Measurements from ENCODE around the gene INPP5A.

The INPP5A gene

GRCh38 chr10:132624061-132624846 lies 86.7 kb downstream of the INPP5A start:
- DNase-seq (ENCODE audit: insufficient read length, low spot score) (no peak), FAIRE-seq (no peak)

DNA sequence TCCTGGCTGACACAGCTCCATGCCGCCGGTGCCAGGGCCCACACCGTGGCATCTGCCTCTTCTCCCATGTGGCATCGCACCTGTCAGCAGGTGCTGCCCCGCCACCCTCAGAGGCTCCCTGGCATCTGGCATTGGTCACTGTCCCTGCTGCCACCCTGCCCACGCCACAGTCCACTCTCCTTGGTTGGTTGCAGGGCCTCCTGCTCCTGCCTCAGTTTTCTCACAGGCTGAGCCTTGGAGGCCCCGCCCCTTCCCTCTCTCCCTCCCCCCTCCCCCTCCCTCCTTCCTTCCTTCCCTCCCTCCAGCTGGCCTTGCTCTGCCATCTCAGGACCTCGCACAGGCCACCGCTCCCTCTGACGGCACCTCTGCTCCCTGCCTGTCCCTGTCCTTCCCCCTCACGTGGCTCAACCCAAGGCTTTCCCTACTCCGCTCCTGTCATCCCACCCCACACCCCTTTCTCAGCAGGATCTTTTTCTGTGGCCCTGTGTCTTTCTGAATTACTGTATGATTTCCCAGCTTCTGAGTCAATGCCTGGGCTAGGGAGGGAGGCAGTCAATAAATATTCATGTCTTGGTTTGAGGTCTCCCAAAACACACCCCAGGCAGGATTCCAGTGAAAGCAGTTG lies 87.4 kb downstream of the INPP5A start:
- no peak for DNase-seq (ENCODE audit: insufficient read length, low spot score)
- FAIRE-seq = no peak

- FAIRE-seq = no peak
- DNase-seq (ENCODE audit: insufficient read length, low spot score) = no peak
Measured at GRCh38 chr10:132626019-132626760, 88.6 kb downstream of the INPP5A start.

GRCh38 chr10:132626761-132627665 lies 89.4 kb downstream of the INPP5A start:
- FAIRE-seq (no peak), DNase-seq (ENCODE audit: insufficient read length, low spot score) (no peak)

DNA sequence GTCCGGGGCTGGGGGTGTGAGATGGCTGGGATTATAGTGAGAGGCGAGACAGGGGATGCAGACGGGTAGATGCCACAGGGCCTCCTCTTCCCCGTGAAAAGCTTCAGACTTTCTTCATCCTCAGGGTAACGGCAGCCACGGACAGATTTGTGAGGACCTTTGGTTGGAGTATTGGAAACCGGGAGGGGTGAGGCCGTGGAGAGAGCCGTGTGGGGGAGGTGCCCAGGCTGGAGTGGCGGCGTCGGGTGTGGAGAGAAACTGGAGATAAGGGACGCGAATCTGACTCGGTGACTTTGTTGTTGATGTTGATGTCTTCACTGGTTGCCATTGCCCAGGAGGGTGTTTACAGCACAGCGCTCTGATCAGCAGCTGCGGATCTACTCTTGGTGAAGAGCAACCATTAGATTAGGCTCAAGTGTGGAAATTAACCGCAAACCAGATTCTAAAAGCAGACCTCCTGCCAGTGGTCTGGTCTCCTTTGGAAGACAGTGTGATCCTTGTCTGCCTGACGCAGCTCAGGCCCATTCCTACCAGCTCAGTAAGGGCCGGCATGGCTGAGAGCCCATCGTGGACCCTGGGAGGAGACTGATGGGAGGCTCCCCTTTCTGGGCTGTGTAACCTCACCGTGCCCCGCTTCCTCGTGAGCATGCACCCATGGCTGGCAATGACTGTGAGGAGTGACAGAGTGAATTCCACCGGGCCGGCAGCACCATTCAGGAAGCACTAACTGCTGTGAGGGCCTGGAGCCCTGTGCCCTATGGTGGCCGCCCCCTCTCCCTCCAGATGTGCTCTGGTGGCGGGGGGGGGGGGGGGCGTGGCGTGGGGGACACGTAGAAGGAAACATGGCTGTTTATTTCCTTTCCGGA lies 90.3 kb downstream of the INPP5A start:
- DNase-seq (ENCODE audit: insufficient read length, low spot score) (no peak), FAIRE-seq (no peak)

- FAIRE-seq = no peak
- DNase-seq (ENCODE audit: insufficient read length, low spot score) = no peak
Measured at GRCh38 chr10:132628966-132629900, 91.6 kb downstream of the INPP5A start.

GRCh38 chr10:132630156-132630555 lies 92.6 kb downstream of the INPP5A start:
- DNase-seq (ENCODE audit: insufficient read length, low spot score) (no peak), FAIRE-seq (no peak)

GRCh38 chr10:132630666-132631337 lies 93.2 kb downstream of the INPP5A start:
- no peak for FAIRE-seq
- no peak for DNase-seq (ENCODE audit: insufficient read length, low spot score)

GRCh38 chr10:132631338-132631735 lies 93.8 kb downstream of the INPP5A start:
- no peak for DNase-seq (ENCODE audit: insufficient read length, low spot score)
- no peak for FAIRE-seq

GRCh38 chr10:132632091-132632561 lies 94.5 kb downstream of the INPP5A start:
- FAIRE-seq (no peak), DNase-seq (ENCODE audit: insufficient read length, low spot score) (no peak)

DNA sequence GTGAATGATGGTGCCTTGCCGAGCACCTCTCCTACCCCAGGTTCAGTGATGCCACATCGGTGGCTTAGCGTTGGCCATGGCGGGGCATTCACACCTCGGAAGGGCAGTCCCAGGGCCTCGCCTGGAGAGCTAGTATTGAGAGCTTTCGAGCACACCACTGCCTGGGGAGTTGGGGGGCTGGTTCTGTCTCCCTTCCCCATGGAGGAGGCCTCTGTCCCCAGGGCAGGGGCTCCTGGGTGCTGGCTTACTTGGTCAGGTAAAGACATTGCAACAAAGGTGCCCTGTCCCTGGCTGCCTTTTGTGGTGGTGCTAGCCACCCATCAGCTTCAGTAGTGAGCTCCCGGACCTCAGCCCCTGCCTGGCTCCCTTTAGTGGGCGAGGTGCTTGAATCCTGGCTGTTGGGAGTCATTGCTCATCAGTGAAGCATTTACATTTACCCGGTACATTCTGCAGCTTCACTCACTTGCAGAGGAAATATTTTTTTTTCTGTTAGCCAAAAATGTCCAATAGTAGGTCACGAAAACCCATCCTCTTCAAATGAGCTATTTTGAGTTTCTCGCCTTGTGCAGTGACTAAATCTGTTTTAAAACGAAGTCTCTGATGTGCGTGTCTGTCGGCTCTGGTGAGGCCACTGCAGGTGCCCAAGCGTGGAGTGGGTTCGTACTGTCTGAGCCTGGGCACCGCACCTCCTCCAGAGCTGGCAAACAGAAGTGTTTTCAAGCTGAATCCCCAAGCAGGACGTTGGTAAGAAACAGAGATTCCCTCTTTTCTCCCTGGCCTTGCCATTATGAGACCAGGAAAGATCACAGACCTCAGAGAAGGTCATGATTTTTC lies 95.5 kb downstream of the INPP5A start:
- DNase-seq (ENCODE audit: insufficient read length, low spot score) (no peak), FAIRE-seq (no peak)

DNA sequence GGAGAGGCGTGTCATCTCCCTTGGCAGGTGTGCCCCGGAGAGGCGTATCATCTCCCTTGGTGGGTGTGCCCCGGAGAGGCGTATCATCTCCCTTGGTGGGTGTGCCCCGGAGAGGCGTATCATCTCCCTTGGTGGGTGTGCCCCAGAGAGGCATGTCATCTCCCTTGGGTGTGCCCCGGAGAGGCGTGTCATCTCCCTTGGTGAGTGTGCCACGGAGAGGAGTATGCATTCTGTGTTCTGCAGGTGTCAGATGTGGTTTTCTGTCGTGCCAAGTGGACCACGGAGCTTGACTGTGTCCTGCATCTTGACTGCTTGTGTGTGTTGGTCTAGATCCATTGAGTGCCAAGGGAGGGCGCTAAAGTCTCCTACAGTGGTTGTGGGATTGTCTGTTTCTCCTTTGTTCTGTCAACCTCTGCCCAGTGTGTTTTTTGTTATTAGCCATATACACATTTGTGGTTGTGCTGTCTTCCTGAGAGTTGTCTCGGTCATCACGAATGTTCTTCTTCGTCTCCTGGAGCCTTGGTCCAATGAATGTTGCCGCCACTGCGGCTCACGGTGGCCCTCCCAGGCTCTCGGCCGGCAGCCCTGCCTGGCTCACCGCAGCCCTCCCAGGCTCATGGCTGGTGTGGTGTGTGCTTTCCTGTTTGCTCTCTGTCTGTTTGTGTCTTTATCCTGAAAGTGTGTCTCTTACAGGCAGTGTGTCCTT lies 96.8 kb downstream of the INPP5A start:
- no peak for FAIRE-seq
- DNase-seq (ENCODE audit: insufficient read length, low spot score) = no peak

- FAIRE-seq = no peak
- no peak for DNase-seq (ENCODE audit: insufficient read length, low spot score)
Measured at GRCh38 chr10:132634947-132635271, 97.3 kb downstream of the INPP5A start.

GRCh38 chr10:132636358-132636757 lies 98.8 kb downstream of the INPP5A start:
- no peak for DNase-seq (ENCODE audit: insufficient read length, low spot score)

GRCh38 chr10:132637477-132638129 lies 100.0 kb downstream of the INPP5A start:
- no peak for FAIRE-seq
- DNase-seq (ENCODE audit: insufficient read length, low spot score) = peak; percentile 74

More at GRCh38 chr10:132636358-132636757, 98.8 kb downstream of the INPP5A start:
- no peak for FAIRE-seq

- DNase-seq (ENCODE audit: insufficient read length, low spot score) = no peak
- FAIRE-seq = no peak
Measured at GRCh38 chr10:132638130-132638515, 100.5 kb downstream of the INPP5A start.

Measured in HTR-8/SVneo (cell line).